HFF-Myc (cell line): ENCODE results near the gene GGT6.

ENCODE experiments used
- DNase-seq: peaks from one replicate; pipeline ENCODE4 v3.0.0-alpha.2; 2011; ENCODE audit warnings: low read depth; ENCODE audit errors: extremely low read depth
- H3K4me3 ChIP-seq: replicated peaks from 2 replicates; pipeline ENCODE4 v1.5.1; 2011; ENCODE audit warnings: low read depth, mild to moderate bottlenecking, control low read depth, low read length
- TF ChIP-seq, protein P1 (sequence below): IDR thresholded peaks from 2 replicates; pipeline ENCODE4 v1.5.1; 2012; ENCODE audit warnings: mild to moderate bottlenecking, low read depth, low read length, control low read depth; ENCODE audit errors: missing control alignments

Gene GGT6

DNA sequence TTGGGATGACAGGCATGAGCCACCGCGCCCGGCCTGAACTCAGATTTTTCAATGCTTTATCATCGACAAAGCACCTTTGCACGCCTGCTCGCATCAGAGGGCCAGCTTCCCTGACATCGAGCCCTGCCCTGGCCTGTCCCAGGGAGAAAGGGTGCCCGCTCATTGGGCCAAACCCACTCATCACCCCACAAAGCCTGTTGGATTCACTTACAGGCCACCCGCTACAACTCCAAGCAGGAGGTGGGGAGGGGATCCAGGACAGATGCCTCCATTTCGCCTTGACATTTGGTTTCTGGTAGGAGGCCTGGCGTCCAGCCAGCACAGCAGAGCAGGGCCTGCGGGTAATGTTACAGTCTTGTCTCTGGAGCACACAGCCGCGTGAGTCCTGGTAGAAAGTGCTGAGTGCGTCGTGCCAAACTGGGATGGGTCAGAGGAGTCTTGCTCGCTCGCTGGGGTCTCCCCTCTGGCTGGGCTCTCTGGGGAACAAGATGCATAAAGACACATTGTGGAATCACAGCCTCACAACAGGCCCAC is 43.8 kb upstream of the GGT6 start:
- DNase-seq = peak; percentile 49
- TF ChIP-seq, protein P1, sequence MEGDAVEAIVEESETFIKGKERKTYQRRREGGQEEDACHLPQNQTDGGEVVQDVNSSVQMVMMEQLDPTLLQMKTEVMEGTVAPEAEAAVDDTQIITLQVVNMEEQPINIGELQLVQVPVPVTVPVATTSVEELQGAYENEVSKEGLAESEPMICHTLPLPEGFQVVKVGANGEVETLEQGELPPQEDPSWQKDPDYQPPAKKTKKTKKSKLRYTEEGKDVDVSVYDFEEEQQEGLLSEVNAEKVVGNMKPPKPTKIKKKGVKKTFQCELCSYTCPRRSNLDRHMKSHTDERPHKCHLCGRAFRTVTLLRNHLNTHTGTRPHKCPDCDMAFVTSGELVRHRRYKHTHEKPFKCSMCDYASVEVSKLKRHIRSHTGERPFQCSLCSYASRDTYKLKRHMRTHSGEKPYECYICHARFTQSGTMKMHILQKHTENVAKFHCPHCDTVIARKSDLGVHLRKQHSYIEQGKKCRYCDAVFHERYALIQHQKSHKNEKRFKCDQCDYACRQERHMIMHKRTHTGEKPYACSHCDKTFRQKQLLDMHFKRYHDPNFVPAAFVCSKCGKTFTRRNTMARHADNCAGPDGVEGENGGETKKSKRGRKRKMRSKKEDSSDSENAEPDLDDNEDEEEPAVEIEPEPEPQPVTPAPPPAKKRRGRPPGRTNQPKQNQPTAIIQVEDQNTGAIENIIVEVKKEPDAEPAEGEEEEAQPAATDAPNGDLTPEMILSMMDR = no peak

DNA sequence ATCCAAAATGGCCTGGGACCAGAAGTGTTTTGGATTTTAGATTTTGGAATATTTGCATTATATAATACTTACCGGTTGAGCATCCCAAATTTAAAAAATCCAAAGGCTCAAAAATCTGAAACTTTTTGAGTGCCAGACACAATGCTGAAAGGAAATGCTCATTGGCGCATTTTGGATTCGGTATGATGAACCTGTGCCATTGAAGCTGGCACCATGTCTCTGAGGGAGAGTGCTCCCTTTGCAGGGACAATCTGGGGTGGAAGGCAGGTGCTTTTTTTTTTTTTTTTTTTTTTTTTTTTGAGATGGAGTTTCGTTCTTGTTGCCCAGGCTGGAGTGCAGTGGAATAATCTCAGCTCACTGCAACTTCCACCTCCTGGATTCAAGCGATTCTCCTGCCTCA is 41.7 kb upstream of the GGT6 start:
- H3K4me3 ChIP-seq = no peak overlapping the region
- no peak for DNase-seq
- TF ChIP-seq, protein P1 = no peak

More for the DNA sequence above, 43.8 kb upstream of the GGT6 start:
- H3K4me3 ChIP-seq = no peak overlapping the region

DNA sequence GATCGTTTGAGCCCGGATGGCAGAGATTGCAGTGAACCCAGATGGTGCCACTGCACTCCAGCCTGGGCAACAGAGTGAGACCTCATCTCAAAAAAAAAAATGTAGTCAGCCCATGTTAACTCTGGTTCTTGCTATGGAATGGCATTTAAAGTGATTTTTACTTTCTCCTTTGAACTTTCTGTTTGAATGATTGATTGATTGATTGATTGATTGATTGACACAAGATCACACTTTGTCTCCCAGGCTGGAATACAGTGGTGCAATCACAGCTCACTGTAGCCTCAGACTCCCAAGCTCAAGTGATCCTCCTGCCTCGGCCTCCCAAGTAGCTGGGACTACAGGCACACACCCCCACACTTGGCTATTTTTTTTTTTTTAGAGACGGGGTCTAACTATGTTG is 40.9 kb upstream of the GGT6 start:
- DNase-seq = no peak

DNA sequence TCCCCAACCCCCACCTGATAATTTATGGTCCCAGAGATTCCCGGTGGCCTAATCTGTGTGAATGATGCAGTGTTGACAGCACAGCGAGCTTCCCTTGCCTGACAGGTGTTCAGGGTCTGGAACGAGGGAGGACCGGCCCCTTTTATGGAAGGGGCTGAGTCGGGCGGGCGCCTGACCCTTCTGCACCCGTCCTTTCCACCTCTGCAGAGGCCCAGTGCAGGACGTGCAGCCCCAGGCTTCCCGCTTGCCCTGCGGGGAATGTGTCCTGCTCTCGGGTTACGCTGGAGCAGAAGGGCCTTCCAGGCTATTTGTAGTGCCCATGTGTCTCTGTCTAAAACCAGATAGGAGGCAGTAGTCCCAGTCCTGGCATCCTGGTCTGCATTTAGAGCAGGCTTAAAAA is 40.2 kb upstream of the GGT6 start:
- H3K4me3 ChIP-seq = no peak overlapping the region
- TF ChIP-seq, protein P1 = no peak
- DNase-seq = no peak

More for the DNA sequence above, 40.9 kb upstream of the GGT6 start:
- no peak overlapping the region for H3K4me3 ChIP-seq
- TF ChIP-seq, protein P1 = no peak

DNA sequence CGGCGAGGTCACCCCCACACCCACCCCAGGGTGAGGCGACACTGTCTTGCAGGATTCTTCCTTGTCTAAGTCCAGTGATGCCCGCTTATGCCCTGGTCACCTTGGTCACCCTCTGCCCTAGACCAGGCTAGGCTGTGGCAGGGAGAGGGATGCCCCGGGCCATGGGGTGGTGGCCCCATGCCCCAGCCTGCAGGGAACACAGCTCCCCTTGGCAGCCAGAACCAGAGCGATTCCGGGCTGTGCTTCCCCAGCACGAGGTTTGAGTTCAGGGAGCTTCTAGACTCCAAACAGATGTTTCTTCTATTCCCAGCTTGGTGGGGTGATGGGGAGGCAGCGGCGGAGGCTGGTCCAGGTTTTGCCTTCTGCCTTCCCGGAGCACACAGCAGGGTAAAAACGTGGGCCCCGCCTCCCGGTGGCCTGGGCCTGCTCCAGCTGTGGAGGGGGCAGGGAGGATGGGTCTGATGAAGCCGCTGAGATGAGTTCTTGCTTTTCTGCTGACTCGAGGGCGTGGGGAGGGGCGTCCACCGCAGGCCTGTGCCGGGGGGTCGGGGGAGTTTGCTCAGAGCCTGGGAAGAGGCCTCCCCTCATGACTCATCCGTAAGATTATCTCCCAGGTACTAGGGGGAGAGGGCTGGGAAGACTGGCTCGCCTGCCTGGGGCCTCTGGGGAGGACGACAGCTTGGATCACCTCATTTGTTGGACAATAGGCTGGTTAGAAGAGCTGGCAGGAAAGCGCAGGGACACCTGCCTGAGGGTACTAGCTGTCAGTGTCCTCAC is 39.3 kb upstream of the GGT6 start:
- TF ChIP-seq, protein P1 = no peak
- no peak overlapping the region for H3K4me3 ChIP-seq
- DNase-seq = no peak

DNA sequence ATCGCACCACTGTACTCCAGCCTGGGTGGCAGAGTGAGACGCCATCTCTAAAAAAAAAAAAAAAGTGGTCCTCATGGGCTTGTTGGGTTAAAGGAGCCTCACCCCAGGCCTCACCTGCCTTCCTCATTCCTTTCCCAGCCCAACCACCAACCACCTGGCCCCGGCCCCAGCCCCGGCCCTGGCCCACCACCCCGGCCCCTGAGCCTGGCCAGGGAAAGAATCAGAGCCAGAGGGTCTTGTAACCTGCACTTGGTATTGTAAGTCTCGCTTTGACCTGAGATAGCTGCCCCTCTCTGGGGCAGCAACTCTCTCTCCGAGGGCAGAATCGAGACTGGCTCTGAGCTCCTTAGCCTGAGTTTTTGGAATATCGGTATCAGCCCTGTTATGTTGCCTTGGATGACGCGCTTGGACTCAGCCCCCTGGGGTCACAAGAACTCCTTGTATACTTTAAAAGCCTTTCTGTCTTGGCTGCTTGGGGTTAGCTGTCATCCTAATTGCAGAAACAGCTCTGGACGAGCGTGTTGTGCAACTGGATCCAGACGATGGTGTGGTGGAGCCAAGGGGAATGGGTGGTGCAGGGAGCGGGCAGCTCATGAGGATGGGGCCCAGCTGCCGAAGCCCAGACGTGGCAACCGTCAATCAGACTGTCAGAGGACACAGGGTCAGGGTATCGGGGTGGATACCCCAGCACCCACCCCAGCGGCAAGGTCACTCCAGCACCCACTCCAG is 38.6 kb upstream of the GGT6 start:
- DNase-seq = no peak
- TF ChIP-seq, protein P1 = no peak
- H3K4me3 ChIP-seq = no peak overlapping the region
